NCI-H748 treated with DMSO at 0.1 percent for 48 hours (cell line): ENCODE results near the gene THBS2.
A peak's percentile ranks its signal among the peaks of the same experiment; 100 is the strongest.
"Not testable (repeated sequence)": the region's sequence is repeated elsewhere in the genome, so short reads cannot be mapped to it uniquely, and the experiment has no call there.

ENCODE experiments used
- DNase-seq: peaks from one replicate; lab custom pipeline; 2025; lab: John Stamatoyannopoulos, UW

THBS2 gene

GRCh38 chr6:169210611-169211010 lies 43.0 kb downstream of the THBS2 start:
- DNase-seq: no peak

- DNase-seq: no peak
Measured at GRCh38 chr6:169208011-169208410, 45.6 kb downstream of the THBS2 start.

- peak; percentile 2 for DNase-seq
Measured at GRCh38 chr6:169207482-169207881, 46.2 kb downstream of the THBS2 start.

GRCh38 chr6:169205176-169206160 lies 48.2 kb downstream of the THBS2 start:
- DNase-seq: no peak

GRCh38 chr6:169204167-169204566 lies 49.5 kb downstream of the THBS2 start:
- no peak for DNase-seq

GRCh38 chr6:169201985-169202384 lies 51.7 kb downstream of the THBS2 start:
- no peak for DNase-seq

GRCh38 chr6:169200893-169201514 lies 52.6 kb downstream of the THBS2 start:
- no peak for DNase-seq

- DNase-seq: no peak
Measured at GRCh38 chr6:169199625-169200335, 53.9 kb downstream of the THBS2 start.

- no peak for DNase-seq
Measured at GRCh38 chr6:169198885-169199284, 54.8 kb downstream of the THBS2 start.

GRCh38 chr6:169197929-169198328 lies 55.7 kb downstream of the THBS2 start:
- DNase-seq: not testable (repeated sequence)

- not testable (repeated sequence) for DNase-seq
Measured at GRCh38 chr6:169196279-169196678, 57.4 kb downstream of the THBS2 start.

GRCh38 chr6:169194737-169195136 lies 58.9 kb downstream of the THBS2 start:
- DNase-seq: no peak

- DNase-seq: no peak
Measured at GRCh38 chr6:169190970-169191369, 62.7 kb downstream of the THBS2 start.

- no peak for DNase-seq
Measured at GRCh38 chr6:169190144-169190584, 63.5 kb downstream of the THBS2 start.

- no peak for DNase-seq
Measured at GRCh38 chr6:169189686-169190085, 64.0 kb downstream of the THBS2 start.

GRCh38 chr6:169189182-169189581 lies 64.5 kb downstream of the THBS2 start:
- DNase-seq: peak; percentile 35

GRCh38 chr6:169188475-169188874 lies 65.2 kb downstream of the THBS2 start:
- DNase-seq: no peak

GRCh38 chr6:169188051-169188470 lies 65.6 kb downstream of the THBS2 start:
- DNase-seq: no peak

GRCh38 chr6:169186496-169187169 lies 67.0 kb downstream of the THBS2 start:
- no peak for DNase-seq

GRCh38 chr6:169185692-169186485 lies 67.8 kb downstream of the THBS2 start:
- DNase-seq: no peak

- DNase-seq: no peak
Measured at GRCh38 chr6:169185011-169185521, 68.6 kb downstream of the THBS2 start.
